ENCODE results near the gene PDS5A.
A peak's percentile ranks its signal among the peaks of the same experiment; 100 is the strongest.

The PDS5A gene

GRCh38 chr4:39883646-39884045, 94.1 kb downstream of the PDS5A start:
- H3K27ac ChIP-seq (ENCODE audit: extremely low read depth, low read depth, low read length): no peak overlapping the region
- no peak overlapping the region for H3K4me3 ChIP-seq (ENCODE audit: low read depth, low read length)
- POLR2A ChIA-PET: no interaction called here
- no peaks in the 10 kb centered on the region for H3K9me3 ChIP-seq (ENCODE audit: control insufficient read depth, insufficient read depth, low read depth, low read length)
- H3K4me1 ChIP-seq (ENCODE audit: control insufficient read depth, insufficient read depth, low read length): no peaks in the 10 kb centered on the region
- CTCF ChIA-PET: interaction anchor here (0.6 kb wide), 1 partner anchor 189 kb away, joined by 3 read pairs; no protein-coding TSS in a partner anchor
- TF ChIP-seq ZFHX2 (tag by site-specific recombination; conservative IDR thresholded peaks at IDR 0.05) (peak; percentile 48), EGR2 (tag by site-specific recombination; IDR thresholded peaks at IDR 0.05; ENCODE audit: low read depth) (peak; percentile 65), ZNF248 (tag by site-specific recombination; IDR thresholded peaks at IDR 0.05) (no peak)
- H3K36me3 ChIP-seq (ENCODE audit: control insufficient read depth in 2 of 2, insufficient read depth in 1 of 2, low read length in 2 of 2): peaks cover 11 to 58% of the 10 kb centered on the region in 2 experiments

- no peak for TF ChIP-seq ZNF776 (tag by site-specific recombination; IDR thresholded peaks at IDR 0.05; ENCODE audit: borderline replicate concordance)
- no peak for TF ChIP-seq ZNF585B (tag by site-specific recombination; IDR thresholded peaks at IDR 0.05)
- TF ChIP-seq ZBTB21 (tag by site-specific recombination; IDR thresholded peaks at IDR 0.05): no peak
- no peak for TF ChIP-seq PATZ1 (tag by site-specific recombination; IDR thresholded peaks at IDR 0.05)
- no peak for TF ChIP-seq MYNN (tag by site-specific recombination; IDR thresholded peaks at IDR 0.05; ENCODE audit: borderline replicate concordance)
- TF ChIP-seq ZNF391 (tag by site-specific recombination; IDR thresholded peaks at IDR 0.05; ENCODE audit: borderline replicate concordance, low read depth): no peak
- no peak for TF ChIP-seq ZNF514 (tag by site-specific recombination; IDR thresholded peaks at IDR 0.05)
- no peak for TF ChIP-seq ZNF23 (tag by site-specific recombination; IDR thresholded peaks at IDR 0.05; ENCODE audit: borderline replicate concordance)
- no peak for TF ChIP-seq TCF7L2 (IDR thresholded peaks at IDR 0.05; ENCODE audit: borderline replicate concordance, low read depth, low read length)
- TF ChIP-seq ZXDB (tag by site-specific recombination; IDR thresholded peaks at IDR 0.05): no peak
- TF ChIP-seq FEZF1 (tag by site-specific recombination; IDR thresholded peaks at IDR 0.05): no peak
- TF ChIP-seq ZFP69B (tag by site-specific recombination; IDR thresholded peaks at IDR 0.05): no peak
- TF ChIP-seq ZNF510 (tag by site-specific recombination; IDR thresholded peaks at IDR 0.05; ENCODE audit: insufficient replicate concordance): no peak
- Histone ChIP-seq H3K9me3 (ENCODE audit: control insufficient read depth, insufficient read depth, low read depth, low read length) (no peaks in the 10 kb centered on the region), H3K27ac (ENCODE audit: extremely low read depth, low read depth, low read length) (no peak overlapping the region), H3K36me3 (ENCODE audit: control insufficient read depth in 2 of 2, insufficient read depth in 1 of 2, low read length in 2 of 2) (peaks cover 3 to 62% of the 10 kb centered on the region in 2 experiments; a peak in 2 of 3 replicates), H3K4me1 (ENCODE audit: control insufficient read depth, insufficient read depth, low read length) (no peaks in the 10 kb centered on the region), H3K4me3 (ENCODE audit: low read depth, low read length) (no peak overlapping the region)
- POLR2A ChIA-PET: no interaction called here
- CTCF ChIA-PET: interaction anchor here (0.6 kb wide), 1 partner anchor 12 kb away, joined by 3 read pairs; no protein-coding TSS in a partner anchor
These were observed 95.9 kb downstream of the PDS5A start for GRCh38 chr4:39881789-39882188.

- ChIA-PET POLR2A (no interaction called here), CTCF (interaction anchor here (1.4 kb wide), 1 partner anchor 10 kb away, joined by 4 read pairs; no protein-coding TSS in a partner anchor)
- Histone ChIP-seq H3K27ac (ENCODE audit: extremely low read depth, low read depth, low read length) (no peak overlapping the region), H3K4me1 (ENCODE audit: control insufficient read depth, insufficient read depth, low read length) (no peaks in the 10 kb centered on the region), H3K36me3 (ENCODE audit: control insufficient read depth in 2 of 2, insufficient read depth in 1 of 2, low read length in 2 of 2) (peaks cover 8 to 74% of the 10 kb centered on the region in 2 experiments), H3K4me3 (ENCODE audit: low read depth, low read length) (no peak overlapping the region), H3K9me3 (ENCODE audit: control insufficient read depth, insufficient read depth, low read depth, low read length) (no peaks in the 10 kb centered on the region)
- TF ChIP-seq BCL11B (tag by site-specific recombination; IDR thresholded peaks at IDR 0.05; ENCODE audit: low read depth): no peak
- TF ChIP-seq WT1 (tag by site-specific recombination; IDR thresholded peaks at IDR 0.05): no peak
- TF ChIP-seq PBX3 (CRISPR knock-in tag; IDR thresholded peaks at IDR 0.05): no peak
- TF ChIP-seq ZNF792 (tag by site-specific recombination; IDR thresholded peaks at IDR 0.05): no peak
- no peak for TF ChIP-seq ZNF580 (tag by site-specific recombination; IDR thresholded peaks at IDR 0.05)
- TF ChIP-seq ZNF280C (tag by site-specific recombination; IDR thresholded peaks at IDR 0.05): no peak
- TF ChIP-seq ZNF670 (tag by site-specific recombination; IDR thresholded peaks at IDR 0.05; ENCODE audit: low read depth): no peak
- TF ChIP-seq ZNF133 (tag by site-specific recombination; IDR thresholded peaks at IDR 0.05): no peak
- no peak for TF ChIP-seq ZNF623 (tag by site-specific recombination; IDR thresholded peaks at IDR 0.05)
- no peak for TF ChIP-seq ZIC2 (tag by site-specific recombination; IDR thresholded peaks at IDR 0.05)
- TF ChIP-seq ZNF23 (tag by site-specific recombination; IDR thresholded peaks at IDR 0.05; ENCODE audit: borderline replicate concordance): no peak
These were observed 99.7 kb downstream of the PDS5A start for GRCh38 chr4:39877971-39878370.
